ENCODE results near the gene FOXN1. TPM values are rescaled to one million over a fixed set of nuclear protein-coding genes. Genes with fewer than 3 reads are reported as not detected.

FOXN1 gene
- total RNA-seq, 1 experiment from 2014 or later: 0.48 TPM

GRCh38 chr17:28549236-28550132 is 43.3 kb downstream of the FOXN1 start:
- Histone ChIP-seq H3K4me1 (peaks cover 28% of the 10 kb centered on the region), H3K9me3 (no peaks in the 10 kb centered on the region), H3K4me3 (ENCODE audit: low read depth, low read length) (no peak overlapping the region), H3K36me3 (ENCODE audit: control insufficient read depth, insufficient read depth, low read length) (no peaks in the 10 kb centered on the region; the same call in 1 of the 2 replicates), H3K27me3 (replicated peaks; ENCODE audit: control insufficient read depth, insufficient read depth, low read length) (no peaks in the 10 kb centered on the region)
- no peak for DNase-seq
- BruUV-seq (replicated peaks): no TSS peak
- TF ChIP-seq, protein P1, sequence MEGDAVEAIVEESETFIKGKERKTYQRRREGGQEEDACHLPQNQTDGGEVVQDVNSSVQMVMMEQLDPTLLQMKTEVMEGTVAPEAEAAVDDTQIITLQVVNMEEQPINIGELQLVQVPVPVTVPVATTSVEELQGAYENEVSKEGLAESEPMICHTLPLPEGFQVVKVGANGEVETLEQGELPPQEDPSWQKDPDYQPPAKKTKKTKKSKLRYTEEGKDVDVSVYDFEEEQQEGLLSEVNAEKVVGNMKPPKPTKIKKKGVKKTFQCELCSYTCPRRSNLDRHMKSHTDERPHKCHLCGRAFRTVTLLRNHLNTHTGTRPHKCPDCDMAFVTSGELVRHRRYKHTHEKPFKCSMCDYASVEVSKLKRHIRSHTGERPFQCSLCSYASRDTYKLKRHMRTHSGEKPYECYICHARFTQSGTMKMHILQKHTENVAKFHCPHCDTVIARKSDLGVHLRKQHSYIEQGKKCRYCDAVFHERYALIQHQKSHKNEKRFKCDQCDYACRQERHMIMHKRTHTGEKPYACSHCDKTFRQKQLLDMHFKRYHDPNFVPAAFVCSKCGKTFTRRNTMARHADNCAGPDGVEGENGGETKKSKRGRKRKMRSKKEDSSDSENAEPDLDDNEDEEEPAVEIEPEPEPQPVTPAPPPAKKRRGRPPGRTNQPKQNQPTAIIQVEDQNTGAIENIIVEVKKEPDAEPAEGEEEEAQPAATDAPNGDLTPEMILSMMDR (IDR thresholded peaks at IDR 0.05; ENCODE audit: insufficient read depth in 1 of 2, low read depth in 1 of 2, low read length in 1 of 2, severe bottlenecking in 1 of 2, unreplicated experiment in 1 of 2): no peak
- H3K4me3 Mint-ChIP-seq (ENCODE audit: unreplicated experiment): no peak overlapping the region
- H3K27ac Mint-ChIP-seq (ENCODE audit: unreplicated experiment): no peak overlapping the region
- no peaks in the 10 kb centered on the region for H3K9me3 Mint-ChIP-seq (ENCODE audit: unreplicated experiment)
- H3K4me1 Mint-ChIP-seq (ENCODE audit: low read depth, unreplicated experiment): peaks cover 33% of the 10 kb centered on the region
- CTCF ChIA-PET: interaction anchor here (0.5 to 1.5 kb wide), 4 partner anchors 22 to 174 kb away, joined by 3 to 7 read pairs (median 4); partner anchors contain the start of gene PIGS
- no peaks in the 10 kb centered on the region for H3K27me3 Mint-ChIP-seq (ENCODE audit: insufficient read depth, unreplicated experiment)
- intact Hi-C loops (cut with micrococcal nuclease; ENCODE audit: unreplicated experiment): loop anchor here (2.0 to 10.0 kb wide), 4 partner anchors 55 to 185 kb away; partner anchors contain the start of gene SEBOX
- POLR2A ChIA-PET: no interaction called here
- peaks cover 26% of the 10 kb centered on the region for H3K36me3 Mint-ChIP-seq (ENCODE audit: insufficient read depth, unreplicated experiment)

GRCh38 chr17:28550858-28551257 is 44.7 kb downstream of the FOXN1 start:
- H3K27ac Mint-ChIP-seq (ENCODE audit: unreplicated experiment): no peak overlapping the region
- Histone ChIP-seq H3K27me3 (replicated peaks; ENCODE audit: control insufficient read depth, insufficient read depth, low read length) (no peaks in the 10 kb centered on the region), H3K4me3 (ENCODE audit: low read depth, low read length) (no peak overlapping the region), H3K9me3 (no peaks in the 10 kb centered on the region), H3K4me1 (peaks cover 29% of the 10 kb centered on the region), H3K36me3 (ENCODE audit: control insufficient read depth, insufficient read depth, low read length) (no peaks in the 10 kb centered on the region; the same call in 1 of the 2 replicates)
- no peak for DNase-seq
- POLR2A ChIA-PET: interaction anchor here (0.8 kb wide), 1 partner anchor 21 kb away, joined by 4 read pairs; the partner anchor contains the start of gene PIGS
- CTCF ChIA-PET: interaction anchor here (0.6 kb wide), 2 partner anchors 50 to 163 kb away, joined by 3 to 5 read pairs; no protein-coding TSS in a partner anchor
- peak overlapping the region; percentile 81 for H3K4me3 Mint-ChIP-seq (ENCODE audit: unreplicated experiment)
- peaks cover 32% of the 10 kb centered on the region for H3K4me1 Mint-ChIP-seq (ENCODE audit: low read depth, unreplicated experiment)
- H3K27me3 Mint-ChIP-seq (ENCODE audit: insufficient read depth, unreplicated experiment): no peaks in the 10 kb centered on the region
- BruUV-seq (replicated peaks): no TSS peak
- H3K9me3 Mint-ChIP-seq (ENCODE audit: unreplicated experiment): no peaks in the 10 kb centered on the region
- TF ChIP-seq, protein P1 (IDR thresholded peaks at IDR 0.05; ENCODE audit: insufficient read depth in 1 of 2, low read depth in 1 of 2, low read length in 1 of 2, severe bottlenecking in 1 of 2, unreplicated experiment in 1 of 2): no peak
- intact Hi-C loops (cut with micrococcal nuclease; ENCODE audit: unreplicated experiment): no loop called here
- H3K36me3 Mint-ChIP-seq (ENCODE audit: insufficient read depth, unreplicated experiment): peaks cover 32% of the 10 kb centered on the region

- CTCF ChIA-PET: interaction anchor here (0.6 kb wide), 1 partner anchor 19 kb away, joined by 3 read pairs; no protein-coding TSS in a partner anchor
- peaks cover 29% of the 10 kb centered on the region for H3K4me1 ChIP-seq
- Mint-ChIP-seq H3K9me3 (ENCODE audit: unreplicated experiment) (no peaks in the 10 kb centered on the region), H3K4me1 (ENCODE audit: low read depth, unreplicated experiment) (peaks cover 31% of the 10 kb centered on the region), H3K27ac (ENCODE audit: unreplicated experiment) (peak overlapping the region; percentile 16), H3K27me3 (ENCODE audit: insufficient read depth, unreplicated experiment) (no peaks in the 10 kb centered on the region), H3K36me3 (ENCODE audit: insufficient read depth, unreplicated experiment) (peaks cover 40% of the 10 kb centered on the region), H3K4me3 (ENCODE audit: unreplicated experiment) (peak overlapping the region; percentile 81)
- no TSS peak for BruUV-seq (replicated peaks)
- TF ChIP-seq, protein P1 (IDR thresholded peaks at IDR 0.05; ENCODE audit: insufficient read depth in 1 of 2, low read depth in 1 of 2, low read length in 1 of 2, severe bottlenecking in 1 of 2, unreplicated experiment in 1 of 2): no peak
- H3K36me3 ChIP-seq (ENCODE audit: control insufficient read depth, insufficient read depth, low read length): no peaks in the 10 kb centered on the region; the same call in 1 of the 2 replicates
- POLR2A ChIA-PET: no interaction called here
- DNase-seq: peak in 1 of 2 experiments; percentile 29
- H3K4me3 ChIP-seq (ENCODE audit: low read depth, low read length): peak overlapping the region; percentile 94
- H3K9me3 ChIP-seq: no peaks in the 10 kb centered on the region
- intact Hi-C loops (cut with micrococcal nuclease; ENCODE audit: unreplicated experiment): loop anchor here (2.0 kb wide), 1 partner anchor 25 kb away; the partner anchor contains the start of gene ALDOC
- H3K27me3 ChIP-seq (replicated peaks; ENCODE audit: control insufficient read depth, insufficient read depth, low read length): no peaks in the 10 kb centered on the region
These were observed 45.5 kb downstream of the FOXN1 start for GRCh38 chr17:28551421-28552175.
